ENCODE measurements around the gene GPX3. TPM values are rescaled to one million over a fixed set of nuclear protein-coding genes. Genes with fewer than 3 reads are reported as not detected.

The GPX3 gene
- total and polyA plus RNA-seq, 9 of the 15 experiments (the other 6 are each of a cell fraction or from before 2014, with no cell fraction given), result 0.25 to 0.86 TPM; not detected in 7

GRCh38 chr5:151022511-151023018, 2.2 kb downstream of the GPX3 start (continued):
- TF ChIP-seq STAT6 (CRISPR knock-in tag; IDR thresholded peaks at IDR 0.05) (no peak), ZNF696 (CRISPR knock-in tag; conservative IDR thresholded peaks at IDR 0.05) (no peak), ZNF316 (IDR thresholded peaks at IDR 0.05) (peak; percentile 77), SAFB2 (IDR thresholded peaks at IDR 0.05; ENCODE audit: borderline replicate concordance, low read depth, low read length, severe bottlenecking) (no peak), POLR3A (IDR thresholded peaks at IDR 0.05; ENCODE audit: borderline replicate concordance, extremely low read depth, insufficient read depth, insufficient read length) (no peak), ZEB2 (IDR thresholded peaks at IDR 0.05) (peak; percentile 59; the same call in 1 of the 2 replicates), ADNP (tag; IDR thresholded peaks at IDR 0.05) (no peak), CHCHD3 (CRISPR knock-in tag; IDR thresholded peaks at IDR 0.05) (no peak), NFE2 (IDR thresholded peaks at IDR 0.05; ENCODE audit: low read depth) (peak; percentile 76), ZNF79 (CRISPR knock-in tag; IDR thresholded peaks at IDR 0.05; ENCODE audit: low read depth) (no peak), PHF8 (IDR thresholded peaks at IDR 0.05; ENCODE audit: borderline replicate concordance, low read length) (peak; percentile 19; the same call in 1 of the 2 replicates), PBX2 (CRISPR knock-in tag; IDR thresholded peaks at IDR 0.05; ENCODE audit: low read depth) (no peak), PBX2 (tag; conservative IDR thresholded peaks at IDR 0.05; ENCODE audit: low read depth) (0 out of 2 replicates have a peak, but pooled peaks have one; percentile 7), EP300 (IDR thresholded peaks at IDR 0.05; ENCODE audit: low read length) (peak; percentile 40; the same call in 1 of the 2 replicates), NUFIP1 (IDR thresholded peaks at IDR 0.05; ENCODE audit: partially characterized antibody) (no peak), PRDM10 (IDR thresholded peaks at IDR 0.05; ENCODE audit: partially characterized antibody) (peak; percentile 74), FOXJ3 (CRISPR knock-in tag; IDR thresholded peaks at IDR 0.05) (no peak), JUN (IDR thresholded peaks at IDR 0.05; ENCODE audit: borderline replicate concordance, low read depth, low read length) (0 out of 2 replicates have a peak, but pooled peaks have one; percentile 11), JUN (CRISPR knock-in tag; IDR thresholded peaks at IDR 0.05; ENCODE audit: borderline replicate concordance) (no peak), CBX8 (IDR thresholded peaks at IDR 0.05; ENCODE audit: borderline replicate concordance, extremely low read depth, low read depth, low read length, poor library complexity, severe bottlenecking) (no peak), SUPT5H (IDR thresholded peaks at IDR 0.05) (no peak)

Measured in K562 (cell line).